Vagina (tissue), 2 donors: ENCODE results near the gene TSNAXIP1.

Experiments used
- POLR2A ChIP-seq, 2 donors: fragments of 450-650 bp; IDR thresholded peaks; one replicate each; pipeline ENCODE4 v1.6.1; 2017; ENCODE audit warnings: antibody characterized with exemption in 2 of 2, mild to moderate bottlenecking in 2 of 2, moderate library complexity in 2 of 2
- POLR2AphosphoS5 ChIP-seq, 2 donors: sonication (generic); formaldehyde crosslinking; IDR thresholded peaks; one replicate each; pipeline ENCODE4 v1.9.0; 2017; ENCODE audit warnings: antibody characterized with exemption in 2 of 2, mild to moderate bottlenecking in 2 of 2, low read depth in 1 of 2; ENCODE audit not compliant: insufficient read depth in 1 of 2
- TF ChIP-seq, protein P1 (sequence below), 3 experiments: fragments of 450-650 bp in 2 of 3; fragments of 200-600 bp in 1 of 3; sonication (generic) in 1 of 3; IDR thresholded peaks; one replicate each; pipeline ENCODE4 v1.5.1; 2017 to 2019; ENCODE audit warnings: antibody characterized with exemption in 3 of 3, mild to moderate bottlenecking in 2 of 3, moderate library complexity in 2 of 3

DNA sequence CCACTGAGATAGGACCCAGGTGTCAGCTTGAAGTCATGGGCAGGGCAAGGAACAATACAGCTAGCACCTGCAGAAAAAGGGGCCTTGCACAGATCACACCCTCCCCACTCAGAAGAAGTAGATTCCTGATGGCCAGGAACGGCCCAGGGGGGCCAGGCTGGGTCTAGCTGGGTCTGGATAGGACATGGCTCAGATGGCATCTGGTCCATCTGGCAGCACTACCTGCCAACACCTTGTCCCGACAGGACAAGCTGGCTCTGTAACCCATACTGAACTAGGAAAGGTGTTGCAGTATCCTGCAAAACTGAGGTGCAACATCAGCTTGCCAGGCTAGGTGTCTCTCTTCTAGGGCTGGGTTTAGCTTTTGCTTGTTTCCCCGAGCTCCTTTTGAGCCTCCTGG, 48.7 kb upstream of the TSNAXIP1 start:
- TF ChIP-seq, protein P1, sequence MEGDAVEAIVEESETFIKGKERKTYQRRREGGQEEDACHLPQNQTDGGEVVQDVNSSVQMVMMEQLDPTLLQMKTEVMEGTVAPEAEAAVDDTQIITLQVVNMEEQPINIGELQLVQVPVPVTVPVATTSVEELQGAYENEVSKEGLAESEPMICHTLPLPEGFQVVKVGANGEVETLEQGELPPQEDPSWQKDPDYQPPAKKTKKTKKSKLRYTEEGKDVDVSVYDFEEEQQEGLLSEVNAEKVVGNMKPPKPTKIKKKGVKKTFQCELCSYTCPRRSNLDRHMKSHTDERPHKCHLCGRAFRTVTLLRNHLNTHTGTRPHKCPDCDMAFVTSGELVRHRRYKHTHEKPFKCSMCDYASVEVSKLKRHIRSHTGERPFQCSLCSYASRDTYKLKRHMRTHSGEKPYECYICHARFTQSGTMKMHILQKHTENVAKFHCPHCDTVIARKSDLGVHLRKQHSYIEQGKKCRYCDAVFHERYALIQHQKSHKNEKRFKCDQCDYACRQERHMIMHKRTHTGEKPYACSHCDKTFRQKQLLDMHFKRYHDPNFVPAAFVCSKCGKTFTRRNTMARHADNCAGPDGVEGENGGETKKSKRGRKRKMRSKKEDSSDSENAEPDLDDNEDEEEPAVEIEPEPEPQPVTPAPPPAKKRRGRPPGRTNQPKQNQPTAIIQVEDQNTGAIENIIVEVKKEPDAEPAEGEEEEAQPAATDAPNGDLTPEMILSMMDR (IDR thresholded peaks at IDR 0.05): no peak
- no peak for TF ChIP-seq POLR2A (IDR thresholded peaks at IDR 0.05)
- no peak for TF ChIP-seq POLR2AphosphoS5 (IDR thresholded peaks at IDR 0.05; ENCODE audit: insufficient read depth in 1 of 2, low read depth in 1 of 2)
